HG02852 (cell line): ENCODE data around the gene JAKMIP3.

Experiments
- ATAC-seq: cut with Tn5 transposase; IDR thresholded peaks from one replicate; pipeline ENCODE4 v1.9.1; 2021; ENCODE audit warnings: mild to moderate bottlenecking, moderate library complexity; ENCODE audit not compliant: unreplicated experiment

Gene JAKMIP3

DNA sequence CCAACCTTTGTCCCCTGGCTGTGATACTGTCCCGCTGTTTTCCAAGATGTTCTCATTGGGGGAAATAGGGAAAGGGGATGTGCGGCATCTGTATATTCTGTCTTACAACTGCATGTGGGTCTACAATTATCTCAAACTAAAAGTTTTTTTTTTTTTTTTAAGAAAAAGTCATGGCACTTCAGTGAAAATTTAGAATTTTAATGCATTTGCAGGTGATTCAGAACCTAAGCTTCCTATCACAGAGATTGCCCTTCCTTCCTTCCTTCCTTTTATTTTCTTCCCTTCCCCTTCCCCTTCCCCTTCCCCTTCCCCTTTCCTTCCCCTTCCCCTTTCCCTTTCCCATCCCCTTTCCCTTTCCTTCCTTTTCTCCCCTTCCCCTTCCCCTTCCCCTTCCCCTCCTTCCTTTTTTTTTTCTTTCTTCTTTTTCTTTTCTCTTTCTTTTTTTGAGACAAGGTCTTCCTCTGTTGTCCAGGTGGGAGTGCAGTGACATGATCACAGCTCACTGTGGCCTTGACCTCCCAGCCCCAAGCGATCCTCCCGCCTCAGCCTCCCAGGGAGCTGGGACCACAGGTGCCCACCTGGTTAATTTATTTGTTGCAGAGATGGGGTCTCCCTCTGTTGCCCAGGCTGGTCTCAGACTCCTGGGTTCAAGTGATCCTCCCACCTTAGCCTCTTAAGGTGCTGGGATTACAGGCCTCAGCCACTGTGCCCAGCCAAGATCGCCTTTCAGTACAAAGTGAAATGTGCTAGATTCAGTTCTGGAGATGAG lies 32.0 kb downstream of the JAKMIP3 start:
- no peak for ATAC-seq

DNA sequence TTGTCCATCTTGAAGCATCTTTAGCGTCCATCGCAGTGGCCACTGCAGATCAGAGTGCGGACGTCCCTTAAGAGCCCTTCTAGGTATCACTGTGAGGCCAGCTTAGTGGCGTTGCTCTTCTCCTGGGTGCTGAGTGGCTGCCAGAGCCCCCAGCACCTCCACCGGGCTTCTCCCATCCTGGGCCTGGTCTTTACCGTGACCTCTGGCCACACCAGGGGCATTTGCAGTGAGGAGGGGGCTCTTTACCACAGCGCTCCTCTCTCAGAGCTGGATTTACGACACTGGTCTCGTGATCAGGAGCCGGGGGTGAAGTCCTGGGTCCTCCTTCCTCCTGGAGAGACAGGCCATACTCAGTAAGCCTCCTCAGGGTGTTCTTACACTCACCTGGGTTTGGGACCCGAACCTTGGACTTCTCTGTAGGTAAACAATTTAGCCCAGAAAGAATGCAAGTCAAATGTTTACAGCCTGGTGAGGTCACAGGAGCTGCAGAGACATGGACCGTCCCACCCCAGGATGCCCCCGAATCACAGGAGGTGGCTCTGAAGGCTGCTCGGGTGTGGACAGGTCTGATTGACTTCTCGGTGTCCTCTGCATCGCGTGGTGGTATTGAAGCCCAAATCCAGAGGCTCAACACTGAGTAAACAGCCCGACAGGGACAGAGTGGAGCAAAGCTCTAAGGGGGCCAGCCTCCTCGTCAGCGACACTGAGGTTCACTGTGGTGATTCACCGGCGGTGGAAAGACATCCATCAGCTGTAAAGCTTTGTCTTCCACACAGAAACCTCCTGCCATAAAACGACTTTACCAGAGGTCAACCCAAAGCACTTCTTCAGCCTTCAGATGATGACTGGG lies 33.0 kb downstream of the JAKMIP3 start:
- ATAC-seq = no peak

DNA sequence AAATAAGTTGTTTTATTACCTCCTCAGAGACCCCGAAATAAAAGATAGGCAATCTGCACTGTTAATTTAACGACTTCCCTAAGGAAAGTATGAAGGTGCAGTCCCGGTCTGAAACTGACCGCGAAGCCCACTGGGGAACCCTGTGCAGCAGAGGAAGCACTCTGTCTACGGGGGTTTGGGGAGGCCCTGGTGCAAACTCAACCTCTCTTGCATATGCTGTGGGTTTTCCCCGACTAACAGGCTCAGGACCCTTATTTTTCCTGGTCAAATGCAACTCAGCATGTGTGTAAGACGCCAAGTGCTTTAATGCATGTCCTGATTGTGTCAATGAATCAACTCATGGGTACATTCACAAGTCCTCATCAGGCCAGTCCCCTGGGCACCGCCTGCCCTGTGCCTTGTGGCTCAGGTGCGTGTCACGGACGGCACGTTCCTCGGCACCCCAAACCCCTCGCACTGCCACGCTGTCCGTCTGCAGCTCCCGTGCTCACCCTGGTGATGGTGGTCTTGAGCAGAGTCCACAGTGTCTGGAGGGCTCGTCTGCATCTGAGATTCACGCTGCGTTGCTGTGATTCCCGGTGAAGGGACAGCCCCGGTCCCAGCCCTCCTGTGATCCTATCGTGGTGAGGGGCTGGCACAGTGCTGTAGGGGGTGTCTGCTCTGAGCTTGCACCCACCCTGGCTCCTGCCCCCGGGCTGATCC lies 33.8 kb downstream of the JAKMIP3 start:
- ATAC-seq = no peak

DNA sequence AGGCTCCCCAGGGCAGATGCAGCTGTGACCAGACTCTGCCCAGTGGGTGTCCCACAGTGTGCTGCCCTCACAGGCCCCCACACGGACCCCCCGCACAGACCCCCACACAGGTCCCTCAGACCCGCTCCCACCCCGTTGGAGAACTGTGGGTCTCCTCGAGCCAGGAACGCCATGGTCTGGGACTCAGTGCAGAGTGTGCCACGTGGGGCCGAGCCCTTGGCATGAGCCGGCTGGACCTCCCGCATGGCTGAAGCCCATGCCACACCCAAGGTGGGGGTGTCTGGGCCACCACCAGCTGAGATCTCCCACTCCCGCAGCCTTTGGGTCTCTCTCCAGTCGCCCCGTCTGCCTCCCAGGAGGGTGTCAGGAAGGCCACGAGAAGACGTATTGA lies 34.3 kb downstream of the JAKMIP3 start:
- no peak for ATAC-seq

DNA sequence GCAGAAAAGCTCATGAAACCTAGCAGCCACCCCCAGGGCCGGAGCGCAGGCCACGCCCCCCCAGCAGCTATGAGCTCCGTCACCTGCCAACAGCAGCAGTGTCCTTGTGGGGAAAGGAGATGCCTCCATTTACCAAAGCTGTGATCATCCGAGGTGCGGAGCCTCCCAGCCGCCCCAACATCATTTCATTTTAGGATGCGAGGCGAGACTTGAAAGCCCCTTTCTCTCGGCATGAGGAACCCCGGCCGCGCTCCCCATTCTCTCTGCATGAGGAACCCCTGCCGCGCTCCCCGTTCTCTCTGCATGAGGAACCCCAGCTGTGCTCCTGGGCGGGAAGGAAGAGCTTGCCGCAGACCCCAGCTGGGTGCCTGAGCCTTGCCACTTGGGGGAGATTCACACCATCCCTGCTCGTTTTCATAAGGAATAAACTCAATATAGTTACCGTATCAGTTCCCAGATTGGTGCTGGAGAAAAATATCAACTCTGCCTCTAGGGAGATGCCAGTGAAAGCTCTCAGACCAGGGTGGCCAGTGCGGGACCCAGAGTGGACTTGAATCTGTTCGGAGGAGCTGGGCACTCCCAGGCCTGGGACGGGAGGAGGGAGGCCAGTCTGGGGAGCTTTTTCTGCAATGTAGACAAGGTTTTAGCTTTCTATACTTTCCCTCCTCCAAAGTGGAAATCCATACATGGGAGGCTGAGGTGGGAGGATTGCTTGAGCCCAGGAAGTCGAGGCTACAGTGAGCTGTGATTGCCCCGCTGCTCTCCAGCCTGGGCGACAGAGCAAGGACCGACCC lies 35.0 kb downstream of the JAKMIP3 start:
- no peak for ATAC-seq

DNA sequence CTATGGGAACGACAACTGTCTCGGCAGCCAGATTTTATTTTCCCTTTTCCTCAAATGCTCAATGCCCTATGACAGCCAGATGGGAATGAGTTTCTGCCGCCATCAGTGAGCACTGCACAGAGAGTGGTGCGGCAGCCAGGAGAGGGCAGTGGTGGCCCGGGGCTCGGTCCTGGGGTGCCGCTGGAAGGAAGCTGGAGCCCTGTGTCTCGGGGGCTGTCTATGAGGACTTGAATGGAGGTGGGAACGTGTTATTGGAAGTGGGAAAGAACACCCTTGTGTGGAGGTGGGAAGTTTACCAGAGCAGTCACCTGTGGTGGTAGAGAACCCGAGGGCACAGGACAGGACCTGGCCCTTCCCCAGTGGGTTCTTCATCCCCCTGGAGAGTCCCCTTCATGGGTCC lies 35.8 kb downstream of the JAKMIP3 start:
- no peak for ATAC-seq

DNA sequence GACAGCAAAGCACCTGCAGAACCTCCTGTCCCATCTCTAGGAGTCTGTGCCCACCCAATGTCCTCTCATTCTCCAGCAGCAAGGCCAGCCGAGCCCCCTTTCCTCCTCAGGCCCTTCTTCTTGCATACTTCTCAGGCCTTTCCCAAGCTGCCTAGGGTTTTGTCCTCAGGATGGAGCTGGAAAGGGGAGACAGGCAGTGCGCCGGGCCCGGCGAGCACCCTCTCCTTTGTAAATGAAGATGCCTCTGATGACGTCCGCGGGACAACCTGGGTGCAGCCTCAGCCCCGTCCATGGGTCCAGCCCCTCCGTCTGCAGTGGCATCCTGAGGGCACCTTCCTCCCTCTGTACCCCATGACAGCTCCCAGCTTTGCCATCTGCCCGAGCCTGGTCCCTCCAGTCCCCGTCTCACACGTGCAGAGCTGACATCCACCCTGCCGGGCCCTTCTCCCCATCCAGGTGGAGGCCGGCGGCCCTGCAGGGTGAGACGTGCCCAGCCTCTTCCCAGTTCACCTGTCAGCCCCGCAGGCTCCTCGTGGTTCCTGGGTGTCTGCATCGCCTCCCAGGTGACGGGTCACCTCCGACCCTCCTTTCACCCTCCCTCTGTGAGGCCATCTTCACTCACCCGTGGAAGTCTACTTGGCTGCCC lies 36.4 kb downstream of the JAKMIP3 start:
- no peak for ATAC-seq

DNA sequence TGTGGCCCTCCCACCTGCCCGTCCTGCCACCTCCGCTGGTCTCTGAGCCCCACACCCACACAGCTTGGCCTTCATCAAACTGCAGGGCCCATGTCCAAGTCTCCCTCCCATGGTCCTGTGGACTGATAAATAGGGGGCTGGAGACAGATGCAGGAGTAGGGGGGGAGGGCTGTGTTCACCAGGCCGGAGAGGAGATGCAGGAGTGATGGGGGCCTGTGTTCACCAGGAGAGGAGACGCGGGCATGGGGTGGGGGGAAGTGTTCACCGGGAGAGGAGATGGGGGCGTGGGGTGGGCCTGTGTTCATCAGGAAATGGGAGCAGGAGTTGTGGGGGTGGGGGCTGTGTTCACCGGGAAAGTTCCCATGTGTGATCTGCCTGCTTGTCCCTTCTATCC lies 37.0 kb downstream of the JAKMIP3 start:
- ATAC-seq = no peak

DNA sequence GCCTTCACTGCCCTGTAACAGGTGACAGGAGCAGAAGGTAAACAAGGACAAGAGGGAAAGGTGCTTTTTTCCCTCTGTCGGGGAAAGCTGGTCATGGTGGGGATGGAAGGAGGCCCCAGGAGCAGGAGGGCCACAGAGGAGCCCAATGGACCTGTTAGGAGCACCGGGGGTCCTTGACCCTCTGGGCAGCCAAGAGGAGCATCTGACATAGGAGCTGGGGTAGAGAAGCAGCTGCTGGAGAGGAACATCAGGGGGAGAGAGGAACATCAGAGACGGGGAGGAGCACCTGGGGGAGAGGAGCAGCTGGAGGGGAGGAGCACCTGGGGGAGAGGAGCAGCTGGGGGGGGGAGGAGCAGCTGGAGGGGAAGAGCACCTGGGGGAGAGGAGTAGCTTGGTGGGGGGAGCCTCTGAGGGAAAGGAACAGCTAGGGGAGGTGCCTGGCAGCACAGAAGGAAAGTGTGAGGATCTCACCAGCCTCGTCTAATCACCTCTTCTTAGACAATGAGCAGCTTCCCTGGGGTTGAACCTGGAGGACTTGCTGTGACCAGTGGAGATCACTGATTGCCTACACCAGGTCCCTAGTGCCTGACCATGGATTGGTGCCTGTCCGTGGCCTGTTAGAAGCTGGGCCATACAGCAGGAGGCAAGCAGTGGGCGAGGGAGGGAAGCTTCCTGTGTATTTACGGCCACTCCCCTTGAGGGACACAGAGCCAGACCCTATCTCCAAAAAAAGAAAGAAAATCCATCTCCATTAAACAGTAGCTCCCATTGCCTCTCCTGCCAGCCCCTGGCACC lies 37.6 kb downstream of the JAKMIP3 start:
- no peak for ATAC-seq

DNA sequence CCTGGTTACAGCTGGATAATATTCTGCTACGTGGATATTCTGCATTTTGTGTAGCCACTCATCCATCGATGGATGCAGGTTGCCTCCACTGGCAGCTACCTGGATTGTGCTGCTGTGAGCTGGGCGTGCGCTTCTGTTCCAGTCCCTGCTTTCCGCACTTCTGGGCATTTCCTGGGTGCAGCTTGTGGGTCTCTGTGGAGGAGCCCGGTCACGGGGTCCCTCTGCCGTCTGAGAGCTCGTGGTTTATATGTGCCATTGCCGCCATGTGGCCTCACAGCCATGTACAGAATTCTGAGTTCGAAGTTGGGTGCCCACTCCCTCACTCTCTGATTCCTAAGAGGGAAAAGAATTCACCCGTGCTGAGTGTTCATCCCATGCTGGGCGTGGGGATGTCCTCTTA lies 38.3 kb downstream of the JAKMIP3 start:
- ATAC-seq = no peak

DNA sequence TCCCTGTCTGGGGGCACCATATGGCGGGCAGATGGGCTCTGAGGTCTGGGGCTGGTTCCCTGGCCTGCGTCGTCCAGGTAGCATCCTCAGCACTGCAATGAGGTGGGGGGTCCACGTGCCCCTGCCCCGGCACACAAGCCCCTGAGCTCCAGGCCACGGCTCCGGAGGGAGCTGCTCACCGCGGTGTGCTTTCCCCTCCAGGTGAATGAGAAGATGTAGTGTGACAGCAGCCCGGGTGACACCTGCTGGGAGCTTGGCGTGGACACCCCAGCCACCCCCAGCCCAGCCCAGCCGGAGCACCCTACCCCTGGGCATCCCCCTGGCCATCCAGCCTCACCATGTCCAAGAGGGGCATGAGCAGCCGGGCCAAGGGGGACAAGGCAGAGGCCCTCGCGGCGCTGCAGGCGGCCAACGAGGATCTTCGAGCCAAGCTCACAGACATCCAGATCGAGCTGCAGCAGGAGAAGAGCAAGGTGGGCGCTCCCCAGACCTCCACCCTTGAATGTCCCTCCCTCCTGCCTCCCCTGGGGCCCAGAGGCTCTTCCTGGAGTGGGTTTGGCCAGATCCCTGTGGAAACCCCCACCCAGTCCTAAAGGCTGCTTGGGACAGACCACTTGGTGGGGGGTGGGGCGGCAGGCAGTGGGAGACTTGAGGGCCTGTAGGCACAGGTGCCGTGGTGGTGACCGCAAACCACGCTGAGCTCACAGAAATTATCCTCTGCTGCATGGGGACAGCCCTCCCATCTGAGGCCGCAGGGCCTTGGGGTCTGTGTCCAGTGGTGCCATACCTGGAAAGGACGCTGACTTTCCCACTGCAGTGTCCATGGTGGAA lies 38.9 kb downstream of the JAKMIP3 start:
- ATAC-seq = no peak

DNA sequence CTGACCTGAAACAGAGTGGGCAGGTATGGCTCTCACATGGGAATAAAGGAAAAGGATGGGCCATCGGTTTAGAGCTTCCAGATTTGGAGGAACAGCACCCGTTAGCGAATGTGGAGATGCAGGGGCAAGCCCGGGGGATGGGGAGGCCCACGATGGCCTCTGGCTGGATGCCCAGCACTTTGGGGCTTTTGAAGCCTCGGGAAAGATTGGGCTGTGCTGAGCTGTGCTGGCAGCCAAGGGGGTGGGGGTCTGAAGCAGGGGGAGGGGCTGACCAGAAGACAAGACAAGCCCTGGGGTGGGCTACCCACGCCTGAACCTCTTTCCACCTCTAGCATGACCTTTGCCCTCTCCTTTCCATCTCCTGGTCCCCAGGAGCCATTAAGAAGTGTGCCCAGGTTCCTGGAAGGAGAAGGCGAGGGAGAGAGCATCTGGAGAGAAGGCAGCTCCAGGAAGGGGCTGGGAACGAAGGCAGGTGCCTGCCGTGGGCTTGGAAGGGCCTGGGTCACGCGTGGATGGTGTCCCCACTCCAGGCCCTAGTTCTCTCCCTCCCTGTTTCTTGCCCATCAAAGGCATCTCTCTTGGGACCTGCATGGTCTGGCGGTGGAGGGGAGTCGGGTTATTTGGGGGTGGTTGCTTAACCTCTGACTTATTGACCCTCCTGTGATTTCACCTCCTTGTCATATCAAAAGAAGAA lies 39.7 kb downstream of the JAKMIP3 start:
- ATAC-seq = no peak

DNA sequence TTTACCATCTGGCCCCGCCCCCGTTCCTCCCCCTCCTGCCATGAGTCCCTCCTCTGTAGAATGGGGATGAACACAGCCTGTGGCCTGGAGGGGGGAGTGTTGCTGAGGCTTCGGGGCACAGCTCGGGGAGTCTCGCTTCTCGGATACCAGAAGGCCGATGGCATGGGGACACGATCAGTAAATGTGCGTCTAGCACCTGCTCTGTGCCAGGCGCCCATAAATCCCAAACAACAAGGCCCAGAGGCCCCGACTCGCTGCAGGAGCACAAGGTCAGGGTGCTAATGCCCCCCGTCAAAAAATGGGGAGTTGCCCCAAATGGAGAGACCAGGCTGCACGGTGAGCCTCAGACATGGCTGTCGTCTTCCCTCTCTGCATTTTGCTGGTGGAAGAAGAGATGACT lies 40.7 kb downstream of the JAKMIP3 start:
- ATAC-seq = no peak

DNA sequence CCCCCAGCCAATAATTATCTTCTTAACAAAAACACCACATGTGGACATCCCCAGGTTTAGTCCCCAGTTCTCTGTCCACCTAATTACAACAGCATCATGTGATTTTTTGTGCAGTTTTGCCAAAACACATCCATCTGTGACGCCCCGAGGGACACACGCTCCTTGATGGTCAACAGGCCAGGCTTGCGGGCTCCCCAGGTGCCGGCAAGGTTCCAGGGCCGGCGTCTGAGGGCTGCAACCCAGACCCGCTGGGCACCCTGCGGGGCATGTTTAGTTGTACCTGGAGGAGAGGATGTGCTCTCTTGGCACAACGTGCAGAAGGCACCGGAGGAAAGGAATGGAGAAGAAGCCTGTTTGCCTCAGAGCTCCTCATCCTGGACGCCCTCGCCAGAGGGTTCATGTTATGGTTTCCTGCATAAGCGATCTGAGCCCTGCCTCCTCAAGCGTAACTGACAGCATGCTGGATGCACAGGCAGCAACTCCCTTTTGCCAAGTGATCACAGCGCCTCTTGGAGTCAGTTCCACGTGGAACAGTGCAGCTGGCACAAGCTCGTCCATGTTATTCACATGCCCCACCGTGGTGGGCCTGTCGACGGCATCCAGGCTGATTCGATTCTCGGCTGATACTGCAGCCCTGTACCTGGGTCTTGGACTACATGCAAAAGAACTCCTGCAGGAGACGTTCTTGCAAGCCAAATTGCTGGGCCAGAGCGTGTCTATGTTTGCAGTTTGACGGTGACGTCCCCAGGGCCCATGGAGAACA lies 41.6 kb downstream of the JAKMIP3 start:
- ATAC-seq = no peak

DNA sequence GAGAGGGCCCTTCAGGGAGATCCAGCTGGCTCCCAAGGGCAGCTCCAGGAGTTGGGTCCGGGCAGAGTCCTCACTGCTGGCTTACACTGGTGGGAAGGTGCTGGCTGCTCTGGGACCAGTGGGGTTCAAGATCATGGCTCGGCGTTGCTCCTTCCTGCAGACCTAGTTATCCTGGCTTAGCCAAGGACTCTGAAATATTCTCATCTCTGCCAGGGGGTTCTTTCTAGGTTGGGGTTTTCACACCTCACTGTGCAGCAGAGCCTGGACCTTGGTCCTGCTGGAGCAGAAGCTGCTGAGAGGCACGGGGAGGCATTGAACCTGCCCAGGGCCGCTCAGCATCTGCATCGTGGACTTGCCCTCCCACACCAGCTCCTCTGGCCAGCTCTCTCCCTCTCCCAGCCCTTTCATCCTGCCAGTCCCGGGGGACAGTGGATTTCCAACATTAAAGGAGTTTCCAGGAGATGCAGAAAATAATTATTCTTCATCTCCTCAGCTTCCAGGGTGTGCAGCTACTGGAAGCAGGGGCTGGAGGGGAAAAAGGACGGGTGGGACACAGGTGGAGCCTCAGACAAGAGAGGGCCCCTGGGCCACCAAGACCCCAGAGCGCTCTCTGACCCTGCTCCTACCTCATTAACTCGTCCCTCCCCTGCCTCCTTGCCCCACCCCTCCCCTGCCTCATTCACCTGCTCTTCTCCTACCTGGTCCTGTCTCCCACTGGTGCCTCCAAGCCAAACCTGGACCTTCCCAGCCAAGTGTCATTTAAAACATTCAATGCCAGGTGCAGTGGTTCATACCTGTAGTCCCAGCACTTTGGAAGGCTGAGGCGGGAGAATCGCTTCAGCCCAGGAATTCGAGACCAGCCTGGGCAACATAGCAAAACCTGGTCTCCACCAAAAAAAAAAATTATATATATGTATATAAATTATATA lies 42.5 kb downstream of the JAKMIP3 start:
- no peak for ATAC-seq

DNA sequence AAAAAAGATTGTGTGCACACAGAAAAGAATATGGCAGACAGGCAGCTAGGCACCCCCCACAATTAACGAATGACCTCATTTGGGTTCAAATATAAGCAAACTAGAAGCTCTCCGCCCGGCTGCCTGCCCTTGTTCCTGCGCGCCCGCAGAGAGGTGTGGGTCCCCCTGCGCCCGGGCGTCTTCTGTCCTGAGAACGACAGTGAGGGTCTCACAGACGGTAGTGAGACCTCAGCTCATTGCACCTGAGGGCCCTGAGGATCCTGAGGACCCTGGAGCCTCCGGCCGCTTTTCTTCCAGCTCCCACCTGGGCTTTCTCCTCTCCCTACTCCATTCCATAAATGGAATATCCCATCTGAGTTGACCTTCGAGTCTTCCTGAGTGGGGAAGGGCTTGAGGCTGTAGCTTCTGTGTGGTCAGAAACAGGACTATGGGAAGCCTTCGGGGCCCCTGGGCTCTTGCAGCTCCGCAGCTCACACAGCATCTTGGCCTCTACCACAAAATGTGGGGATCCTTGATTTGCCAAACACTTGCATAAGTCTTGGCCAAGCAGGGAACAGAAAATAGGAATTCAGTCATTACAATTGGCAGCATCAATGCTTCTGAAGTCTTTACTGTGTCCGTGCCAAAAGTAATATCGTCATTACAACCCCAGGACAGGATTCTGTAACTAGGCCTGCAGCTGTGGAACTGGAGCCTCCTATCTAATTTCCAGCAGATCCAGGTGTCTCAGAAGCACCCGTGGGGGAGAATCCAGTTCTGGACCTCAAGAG lies 43.8 kb downstream of the JAKMIP3 start:
- no peak for ATAC-seq
